Astrocyte (in vitro differentiated cells and primary cell): ENCODE measurements around the gene CDC34.

Source experiments
- CTCF ChIP-seq: IDR thresholded peaks from 2 replicates; pipeline ENCODE4 v1.5.1; 2011; ENCODE audit warnings: low read depth, mild to moderate bottlenecking, inconsistent platforms, low read length, moderate library complexity; ENCODE audit not compliant: insufficient read depth
- EZH2 ChIP-seq: IDR thresholded peaks from 2 replicates; pipeline ENCODE4 v1.6.1; 2012; ENCODE audit warnings: mild to moderate bottlenecking, low read length, inconsistent platforms; ENCODE audit not compliant: insufficient read depth

GRCh38 chr19:570937-571565 lies 39.5 kb downstream of the CDC34 start:
- TF ChIP-seq CTCF: no peak
- no peak for TF ChIP-seq EZH2
